Muscle layer of colon (tissue), 2 donors: ENCODE data around the gene DSP.

Experiments
- H3K27ac ChIP-seq: one replicate; pipeline ENCODE4 v1.7.0; 2013; ENCODE audit warnings: low read depth, mild to moderate bottlenecking, low read length, moderate library complexity
- H3K27me3 ChIP-seq, 2 donors: one replicate each; pipeline ENCODE4 v1.7.0; 2013; ENCODE audit warnings: low read length in 2 of 2, mild to moderate bottlenecking in 2 of 2; ENCODE audit not compliant: insufficient read depth in 2 of 2, control insufficient read depth in 1 of 2
- H3K36me3 ChIP-seq: one replicate; pipeline ENCODE4 v1.7.0; 2013; ENCODE audit warnings: mild to moderate bottlenecking, low read length; ENCODE audit not compliant: insufficient read depth
- H3K4me1 ChIP-seq: one replicate; pipeline ENCODE4 v1.7.0; 2013; ENCODE audit warnings: mild to moderate bottlenecking, low read length; ENCODE audit not compliant: insufficient read depth
- H3K4me3 ChIP-seq, 2 donors: one replicate each; pipeline ENCODE4 v1.7.0; 2013; ENCODE audit warnings: low read length in 2 of 2, low read depth in 1 of 2, mild to moderate bottlenecking in 1 of 2, moderate library complexity in 1 of 2
- H3K9ac ChIP-seq: one replicate; pipeline ENCODE4 v1.7.0; 2013; ENCODE audit warnings: low read length
- H3K9me3 ChIP-seq: one replicate; pipeline ENCODE4 v1.7.0; 2013; ENCODE audit warnings: mild to moderate bottlenecking, low read length
- donor health status: abdominal sarcoma.
- donor health status: Adenocarcinoma of cecum.

Gene DSP

GRCh38 chr6:7566617-7567173, 25.2 kb downstream of the DSP start:
- no peaks in the 10 kb centered on the region for H3K9me3 ChIP-seq
- no peak overlapping the region for H3K9ac ChIP-seq
- no peaks in the 10 kb centered on the region for H3K36me3 ChIP-seq
- H3K4me3 ChIP-seq: no peak overlapping the region
- H3K27ac ChIP-seq: no peak overlapping the region
- no peaks in the 10 kb centered on the region for H3K27me3 ChIP-seq
- H3K4me1 ChIP-seq: no peaks in the 10 kb centered on the region

DNA sequence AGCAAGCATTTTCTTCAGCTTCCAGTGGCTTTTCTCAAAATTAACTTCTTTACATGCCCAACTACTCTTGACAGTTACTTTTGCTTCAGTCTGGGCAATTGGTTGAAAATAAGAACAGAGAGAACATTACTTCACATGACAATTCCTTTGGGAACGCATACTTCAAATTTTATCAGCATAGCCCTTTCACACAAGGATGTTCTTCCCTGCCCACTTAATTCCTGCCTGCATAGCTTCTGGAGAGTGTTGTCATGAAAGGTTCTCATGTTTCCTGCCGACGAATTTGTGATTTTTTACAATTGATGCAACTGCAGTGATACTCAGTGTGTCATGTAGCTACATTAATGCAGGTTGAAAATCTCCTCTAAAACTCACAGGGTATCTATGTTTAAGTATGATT, 26.6 kb downstream of the DSP start:
- no peak overlapping the region for H3K9ac ChIP-seq
- H3K36me3 ChIP-seq: no peaks in the 10 kb centered on the region

GRCh38 chr6:7569082-7569481, 27.6 kb downstream of the DSP start:
- Histone ChIP-seq H3K27me3 (no peaks in the 10 kb centered on the region), H3K36me3 (no peaks in the 10 kb centered on the region), H3K27ac (no peak overlapping the region), H3K4me1 (no peaks in the 10 kb centered on the region), H3K9ac (no peak overlapping the region), H3K4me3 (no peak overlapping the region), H3K9me3 (no peaks in the 10 kb centered on the region)

More for the DNA sequence above, 26.6 kb downstream of the DSP start:
- H3K27ac ChIP-seq: no peak overlapping the region
- no peaks in the 10 kb centered on the region for H3K4me1 ChIP-seq
- H3K9me3 ChIP-seq: no peaks in the 10 kb centered on the region
- H3K4me3 ChIP-seq: no peak overlapping the region
- H3K27me3 ChIP-seq: no peaks in the 10 kb centered on the region

- H3K27me3 ChIP-seq: no peaks in the 10 kb centered on the region
- H3K27ac ChIP-seq: no peak overlapping the region
- H3K4me1 ChIP-seq: peaks cover 6% of the 10 kb centered on the region
- no peaks in the 10 kb centered on the region for H3K9me3 ChIP-seq
- H3K9ac ChIP-seq: no peak overlapping the region
- H3K36me3 ChIP-seq: no peaks in the 10 kb centered on the region
- no peak overlapping the region for H3K4me3 ChIP-seq
Observed at GRCh38 chr6:7572213-7572943, 30.9 kb downstream of the DSP start.

DNA sequence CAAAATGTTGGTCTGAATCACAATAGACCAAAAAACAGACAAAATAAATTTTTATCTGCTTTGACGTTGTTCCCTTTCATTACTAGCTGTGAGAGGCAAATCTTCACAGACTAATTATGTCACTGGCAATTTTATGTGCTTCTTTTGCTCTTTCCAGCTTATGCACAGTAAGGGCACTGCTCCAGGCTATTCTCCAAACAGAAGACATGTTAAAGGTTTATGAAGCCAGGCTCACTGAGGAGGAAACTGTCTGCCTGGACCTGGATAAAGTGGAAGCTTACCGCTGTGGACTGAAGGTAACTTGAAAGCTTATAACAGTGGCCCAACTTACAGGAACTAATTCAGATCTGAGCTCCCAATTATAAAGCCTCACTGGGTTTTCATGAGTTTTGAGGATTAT, 33.0 kb downstream of the DSP start:
- Histone ChIP-seq H3K4me1 (peaks cover 6% of the 10 kb centered on the region), H3K9me3 (no peaks in the 10 kb centered on the region), H3K27me3 (no peaks in the 10 kb centered on the region), H3K4me3 (no peak overlapping the region), H3K27ac (no peak overlapping the region), H3K9ac (no peak overlapping the region), H3K36me3 (no peaks in the 10 kb centered on the region)

DNA sequence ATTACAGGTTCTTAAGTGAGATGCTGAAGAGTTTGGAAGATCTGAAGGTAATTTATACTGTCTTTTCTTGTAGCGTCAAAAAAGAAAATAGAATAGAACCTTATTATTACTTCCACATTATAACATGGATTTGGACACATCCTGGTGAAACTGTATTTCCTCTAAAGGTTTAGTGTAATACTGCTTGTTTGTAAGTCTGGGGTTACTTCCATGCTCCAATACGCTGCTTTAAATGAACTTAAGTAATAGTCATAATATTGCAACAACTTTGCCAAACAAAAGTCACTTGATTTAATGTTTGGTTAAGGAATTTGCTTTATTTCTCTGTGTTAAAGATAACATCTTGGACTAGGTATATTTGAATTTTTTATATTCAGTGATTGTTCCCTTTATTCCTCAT, 37.0 kb downstream of the DSP start:
- Histone ChIP-seq H3K9me3 (no peaks in the 10 kb centered on the region), H3K4me3 (no peak overlapping the region)

GRCh38 chr6:7578931-7579330, 37.5 kb downstream of the DSP start:
- Histone ChIP-seq H3K9me3 (no peaks in the 10 kb centered on the region), H3K36me3 (no peaks in the 10 kb centered on the region), H3K27me3 (no peaks in the 10 kb centered on the region), H3K4me3 (no peak overlapping the region), H3K27ac (no peak overlapping the region), H3K4me1 (peaks cover 6% of the 10 kb centered on the region), H3K9ac (no peak overlapping the region)

More for the DNA sequence above, 37.0 kb downstream of the DSP start:
- H3K9ac ChIP-seq: no peak overlapping the region
- H3K36me3 ChIP-seq: no peaks in the 10 kb centered on the region
- no peak overlapping the region for H3K27ac ChIP-seq
- H3K4me1 ChIP-seq: peaks cover 6% of the 10 kb centered on the region
- no peaks in the 10 kb centered on the region for H3K27me3 ChIP-seq

GRCh38 chr6:7579851-7580250, 38.4 kb downstream of the DSP start:
- H3K4me1 ChIP-seq: no peaks in the 10 kb centered on the region
- no peak overlapping the region for H3K27ac ChIP-seq
- no peaks in the 10 kb centered on the region for H3K36me3 ChIP-seq

GRCh38 chr6:7580537-7580926, 39.1 kb downstream of the DSP start:
- no peak overlapping the region for H3K9ac ChIP-seq
- no peaks in the 10 kb centered on the region for H3K4me1 ChIP-seq
- H3K9me3 ChIP-seq: no peaks in the 10 kb centered on the region
- H3K27ac ChIP-seq: no peak overlapping the region
- no peak overlapping the region for H3K4me3 ChIP-seq
- H3K27me3 ChIP-seq: no peaks in the 10 kb centered on the region
- H3K36me3 ChIP-seq: no peaks in the 10 kb centered on the region

More at GRCh38 chr6:7579851-7580250, 38.4 kb downstream of the DSP start:
- Histone ChIP-seq H3K9ac (no peak overlapping the region), H3K4me3 (no peak overlapping the region), H3K9me3 (no peaks in the 10 kb centered on the region), H3K27me3 (no peaks in the 10 kb centered on the region)

- no peaks in the 10 kb centered on the region for H3K4me1 ChIP-seq
- no peaks in the 10 kb centered on the region for H3K27me3 ChIP-seq
- H3K9me3 ChIP-seq: no peaks in the 10 kb centered on the region
- H3K9ac ChIP-seq: no peak overlapping the region
- no peak overlapping the region for H3K4me3 ChIP-seq
- no peak overlapping the region for H3K27ac ChIP-seq
- no peaks in the 10 kb centered on the region for H3K36me3 ChIP-seq
Observed at GRCh38 chr6:7580927-7581618, 39.6 kb downstream of the DSP start.

DNA sequence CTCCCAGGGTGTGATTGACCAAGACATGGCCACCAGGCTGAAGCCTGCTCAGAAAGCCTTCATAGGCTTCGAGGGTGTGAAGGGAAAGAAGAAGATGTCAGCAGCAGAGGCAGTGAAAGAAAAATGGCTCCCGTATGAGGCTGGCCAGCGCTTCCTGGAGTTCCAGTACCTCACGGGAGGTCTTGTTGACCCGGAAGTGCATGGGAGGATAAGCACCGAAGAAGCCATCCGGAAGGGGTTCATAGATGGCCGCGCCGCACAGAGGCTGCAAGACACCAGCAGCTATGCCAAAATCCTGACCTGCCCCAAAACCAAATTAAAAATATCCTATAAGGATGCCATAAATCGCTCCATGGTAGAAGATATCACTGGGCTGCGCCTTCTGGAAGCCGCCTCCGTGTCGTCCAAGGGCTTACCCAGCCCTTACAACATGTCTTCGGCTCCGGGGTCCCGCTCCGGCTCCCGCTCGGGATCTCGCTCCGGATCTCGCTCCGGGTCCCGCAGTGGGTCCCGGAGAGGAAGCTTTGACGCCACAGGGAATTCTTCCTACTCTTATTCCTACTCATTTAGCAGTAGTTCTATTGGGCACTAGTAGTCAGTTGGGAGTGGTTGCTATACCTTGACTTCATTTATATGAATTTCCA, 43.9 kb downstream of the DSP start:
- H3K27ac ChIP-seq: no peak overlapping the region
- H3K27me3 ChIP-seq: no peaks in the 10 kb centered on the region
- peaks cover 7% of the 10 kb centered on the region for H3K4me1 ChIP-seq
- no peak overlapping the region for H3K9ac ChIP-seq
- no peaks in the 10 kb centered on the region for H3K9me3 ChIP-seq
- no peak overlapping the region for H3K4me3 ChIP-seq
- no peaks in the 10 kb centered on the region for H3K36me3 ChIP-seq
